ENCODE results near the gene OVCH1.
"Not testable (repeated sequence)": the region's sequence is repeated elsewhere in the genome, so short reads cannot be mapped to it uniquely, and the experiment has no call there.

The OVCH1 gene

DNA sequence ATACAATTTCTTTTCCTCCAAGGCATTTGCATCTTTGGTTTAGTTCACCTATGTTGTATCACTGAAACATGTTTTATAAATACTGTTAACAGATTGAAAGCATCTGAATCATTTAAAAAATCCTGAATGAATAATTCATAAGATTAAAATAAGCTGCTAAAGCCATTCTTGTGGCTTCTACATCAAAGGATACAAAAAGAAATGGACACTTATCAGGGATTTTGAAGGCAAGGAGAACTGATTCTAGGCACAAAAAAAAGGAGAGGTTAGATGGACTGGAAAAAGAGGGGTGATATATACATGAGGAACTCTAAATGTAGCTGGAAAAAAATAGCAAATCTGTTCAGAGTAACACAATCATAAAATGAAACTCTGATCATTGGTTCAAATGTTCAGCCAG, 5.8 kb upstream of the OVCH1 start:
- no peak for DNase-seq

DNA sequence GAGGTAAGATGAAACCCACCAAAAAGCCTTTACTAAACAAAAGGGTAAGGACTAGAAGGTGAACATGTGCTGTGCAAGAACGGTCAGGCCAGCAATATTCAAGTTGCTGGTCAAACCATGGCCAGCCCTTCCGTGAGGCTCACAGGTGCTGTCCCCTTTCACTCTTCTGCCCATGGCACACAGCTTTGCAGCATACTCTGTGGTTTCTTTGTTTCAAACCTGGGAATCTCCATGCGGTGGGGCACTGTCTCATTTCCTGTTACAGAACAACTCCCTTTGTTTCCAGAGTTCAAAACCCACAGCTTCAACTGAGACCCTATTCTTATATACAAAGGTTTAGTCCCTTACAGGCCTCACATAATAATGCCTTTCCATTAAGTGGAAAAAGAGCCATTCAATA, 1.7 kb upstream of the OVCH1 start:
- no peak for DNase-seq

GRCh38 chr12:29492891-29493290, 4.6 kb downstream of the OVCH1 start:
- DNase-seq = no peak

DNA sequence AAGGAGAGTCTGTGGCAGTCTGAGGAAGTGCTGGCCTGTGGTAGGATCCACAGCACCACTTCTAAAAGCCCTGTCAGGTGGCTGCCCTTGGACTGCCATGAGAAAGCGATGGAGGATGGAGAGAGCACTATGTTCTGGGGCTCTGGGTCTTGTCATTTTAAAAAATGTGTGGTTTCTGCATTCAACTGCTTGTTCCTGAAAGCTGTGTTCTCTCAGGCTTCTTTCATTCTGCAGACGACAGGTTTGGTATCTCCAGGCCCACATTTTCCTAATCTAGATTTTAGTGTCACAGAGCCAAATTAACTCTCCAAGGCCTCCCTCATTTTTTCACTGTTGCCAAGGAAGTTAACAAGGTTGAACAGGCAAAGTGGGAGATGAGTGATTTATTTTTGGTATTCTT, 10.5 kb downstream of the OVCH1 start:
- DNase-seq = no peak

DNA sequence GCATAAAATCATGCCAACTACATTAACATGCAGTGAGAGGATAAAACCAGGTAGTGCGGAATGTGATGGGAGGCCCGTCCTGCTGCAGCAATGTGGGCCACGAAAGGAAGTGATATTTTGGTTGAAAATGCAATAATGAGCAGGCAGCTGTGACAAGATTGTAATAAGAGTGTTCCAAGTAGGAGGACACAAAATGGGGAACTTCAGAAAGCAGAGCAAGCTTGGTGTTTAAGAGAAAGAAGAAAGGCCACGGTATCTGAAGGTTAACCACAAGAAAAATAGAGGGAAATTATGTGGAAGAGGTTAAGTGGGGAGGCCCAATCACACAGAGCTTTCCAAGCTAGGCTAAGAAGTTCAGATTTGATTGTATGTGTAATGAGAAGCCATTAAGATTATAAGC, 34.3 kb downstream of the OVCH1 start:
- DNase-seq = no peak

DNA sequence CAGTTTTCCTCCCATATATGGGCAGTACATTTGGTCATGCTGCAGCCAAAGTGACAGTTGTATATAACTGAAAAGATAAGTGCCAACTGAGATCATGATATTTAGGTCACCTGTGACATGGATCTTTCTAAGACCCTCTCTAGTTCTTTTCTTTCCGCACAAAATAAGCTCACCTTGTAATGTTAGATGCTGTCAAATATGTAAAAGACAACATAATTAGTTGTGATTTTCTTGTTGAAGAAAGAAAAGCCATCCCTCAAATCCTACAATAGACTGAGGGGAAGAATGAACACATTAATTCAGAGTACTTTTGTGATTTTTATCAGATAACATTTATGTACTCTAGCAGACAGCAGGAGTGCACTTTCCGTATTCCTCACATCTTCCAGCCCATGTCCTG, 37.4 kb downstream of the OVCH1 start:
- no peak for DNase-seq

- DNase-seq = no peak
Observed at GRCh38 chr12:29455087-29455486, 42.4 kb downstream of the OVCH1 start.

GRCh38 chr12:29451888-29452287, 45.6 kb downstream of the OVCH1 start:
- no peak for DNase-seq

DNA sequence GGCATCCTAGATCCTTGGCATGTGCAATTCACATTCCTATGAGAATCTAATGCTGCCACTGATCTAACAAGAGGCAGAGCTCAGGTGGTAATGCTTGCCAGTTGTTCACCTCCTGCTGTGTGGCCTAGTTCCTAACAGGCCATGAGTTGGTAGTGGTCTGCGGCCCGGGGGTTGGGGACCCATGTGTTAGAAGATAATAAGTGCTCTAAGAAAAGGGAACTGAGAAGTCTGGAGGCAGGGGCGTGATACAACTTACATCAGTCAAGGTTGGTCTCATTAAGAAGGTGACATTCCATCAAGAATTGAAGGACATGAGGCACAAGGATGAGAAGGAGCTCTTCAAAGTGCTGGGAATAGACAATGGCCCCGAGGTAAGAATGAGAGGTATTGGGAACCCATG, 49.3 kb downstream of the OVCH1 start:
- no peak for DNase-seq

GRCh38 chr12:29447285-29447975, 50.1 kb downstream of the OVCH1 start:
- no peak for DNase-seq

- DNase-seq = no peak
Observed at GRCh38 chr12:29439506-29439905, 58.0 kb downstream of the OVCH1 start.

- DNase-seq = no peak
Observed at GRCh38 chr12:29438752-29439408, 58.6 kb downstream of the OVCH1 start.

DNA sequence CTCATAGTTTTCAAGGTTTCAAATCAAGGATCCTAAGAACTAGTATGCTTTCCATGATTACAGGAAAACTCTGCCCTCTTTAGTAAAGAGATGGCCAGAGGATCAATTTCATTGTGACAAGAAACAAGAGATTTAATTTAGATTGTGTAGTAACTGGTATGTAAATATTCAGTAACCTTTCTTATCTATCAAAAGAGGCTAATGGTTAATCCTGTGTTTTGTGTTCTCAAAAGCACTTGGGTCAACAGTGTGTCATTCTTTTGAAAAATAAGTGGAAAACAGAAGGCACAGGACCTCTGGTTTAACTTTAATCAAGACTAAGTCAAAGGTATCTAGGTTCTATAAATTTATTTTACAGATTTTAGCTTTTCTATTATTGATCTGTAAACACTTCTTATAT, 59.9 kb downstream of the OVCH1 start:
- no peak for DNase-seq

- not testable (repeated sequence) for DNase-seq
Observed at GRCh38 chr12:29436815-29437214, 60.7 kb downstream of the OVCH1 start.

DNA sequence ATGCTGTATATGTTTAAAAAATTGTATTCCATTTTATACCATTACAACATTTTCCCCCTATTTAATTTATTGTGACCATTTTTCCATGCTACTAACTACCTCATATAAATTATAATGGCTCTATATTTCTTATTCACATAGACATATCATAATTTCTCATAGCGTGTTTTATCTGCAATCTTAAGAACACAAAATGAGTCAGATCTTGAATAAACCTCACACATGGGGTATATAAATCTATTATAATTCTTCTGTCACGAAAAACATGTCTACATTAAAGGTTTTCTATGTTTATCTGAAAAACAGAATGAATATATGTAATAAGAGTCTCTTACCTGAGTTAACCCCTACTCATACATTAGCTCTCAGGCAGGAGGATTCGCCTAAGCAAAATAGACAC, 66.0 kb downstream of the OVCH1 start:
- DNase-seq = no peak

DNA sequence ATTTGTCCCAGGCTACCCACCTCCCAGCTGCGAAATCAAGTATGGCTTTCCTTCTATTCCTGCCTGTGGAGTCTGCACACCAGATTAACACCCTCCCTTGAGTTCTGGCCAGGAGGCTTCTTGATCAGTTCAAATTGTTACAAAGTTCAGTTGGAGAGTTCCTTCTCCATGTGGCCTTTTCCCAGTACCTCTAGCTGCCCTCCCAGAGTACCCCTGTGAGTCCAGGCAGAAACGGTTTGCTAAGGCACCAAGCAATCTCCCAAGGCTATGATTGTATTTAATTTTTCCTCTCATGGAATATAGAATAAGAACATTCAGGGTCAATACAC, 66.8 kb downstream of the OVCH1 start:
- DNase-seq = no peak

DNA sequence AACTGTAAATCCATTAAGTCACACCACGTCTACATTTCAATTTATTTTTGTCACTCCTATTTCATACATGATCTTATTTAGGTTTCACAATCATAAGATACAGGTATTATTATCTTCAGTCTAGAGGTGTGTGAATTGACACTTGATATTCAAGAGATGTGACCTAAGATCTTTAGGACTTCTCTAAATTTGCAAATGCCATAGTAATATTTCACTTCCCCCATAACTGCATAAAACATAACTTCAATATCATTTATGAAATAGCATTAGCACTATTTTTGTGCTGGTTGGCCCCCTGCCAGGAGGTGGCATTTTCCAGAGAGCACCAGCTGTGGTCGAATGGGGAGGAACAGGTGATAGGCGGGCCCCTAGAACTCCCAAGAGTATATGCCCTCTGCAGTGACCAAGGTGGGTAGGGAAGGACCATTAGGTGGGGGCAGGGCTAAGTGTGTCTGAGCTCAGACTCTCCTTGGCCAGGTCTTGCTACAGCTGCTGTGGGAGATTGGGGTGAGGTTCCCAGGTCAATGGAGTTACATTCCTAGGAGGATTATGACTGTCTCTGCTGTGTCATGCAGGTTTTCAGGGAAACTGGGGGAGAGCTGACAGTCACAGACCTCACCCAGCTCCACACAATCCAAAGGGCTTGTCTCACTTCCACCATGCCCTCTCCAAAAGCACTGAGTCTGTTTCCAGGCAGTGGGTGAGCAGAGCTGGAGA, 67.3 kb downstream of the OVCH1 start:
- DNase-seq = no peak

DNA sequence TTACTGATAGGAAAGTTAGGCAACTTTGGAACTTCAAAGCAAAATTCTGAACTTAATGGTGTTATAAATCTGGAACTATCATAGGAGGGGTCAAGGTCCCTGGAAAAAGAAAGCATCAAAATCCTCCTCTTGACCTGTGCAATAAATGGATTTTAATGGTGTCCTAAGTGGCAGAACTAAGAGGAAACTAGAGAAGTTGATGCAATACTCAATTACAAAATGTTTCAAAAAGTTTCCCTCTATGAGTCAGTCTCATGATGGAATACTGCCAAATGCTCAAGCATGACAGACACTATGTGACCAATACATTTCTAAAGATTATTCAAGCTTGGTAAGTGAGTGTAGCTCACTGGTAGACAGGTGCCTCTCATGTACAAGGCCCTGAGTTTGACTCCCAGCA, 68.9 kb downstream of the OVCH1 start:
- DNase-seq = no peak

- no peak for DNase-seq
Observed at GRCh38 chr12:29427964-29428363, 69.5 kb downstream of the OVCH1 start.

DNA sequence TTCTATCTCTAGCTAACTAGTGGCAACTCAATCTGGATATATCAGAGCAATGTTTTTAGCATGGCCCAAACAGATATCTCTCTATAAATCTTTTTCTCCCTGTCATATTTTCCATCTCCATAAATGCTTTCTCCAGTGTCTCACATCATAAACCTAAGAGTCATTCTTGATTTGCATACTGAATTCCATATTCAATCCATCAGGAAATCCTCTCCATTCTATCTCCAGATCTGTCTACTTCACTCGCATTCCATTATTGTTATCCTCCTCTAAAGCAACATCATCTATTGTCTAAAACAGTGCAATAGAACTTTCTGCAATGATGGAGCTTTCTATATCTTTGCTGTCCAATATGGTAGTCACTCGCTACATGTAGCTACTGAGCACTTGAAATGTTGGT, 71.0 kb downstream of the OVCH1 start:
- DNase-seq = no peak

- no peak for DNase-seq
Observed at GRCh38 chr12:29425722-29426121, 71.8 kb downstream of the OVCH1 start.

DNA sequence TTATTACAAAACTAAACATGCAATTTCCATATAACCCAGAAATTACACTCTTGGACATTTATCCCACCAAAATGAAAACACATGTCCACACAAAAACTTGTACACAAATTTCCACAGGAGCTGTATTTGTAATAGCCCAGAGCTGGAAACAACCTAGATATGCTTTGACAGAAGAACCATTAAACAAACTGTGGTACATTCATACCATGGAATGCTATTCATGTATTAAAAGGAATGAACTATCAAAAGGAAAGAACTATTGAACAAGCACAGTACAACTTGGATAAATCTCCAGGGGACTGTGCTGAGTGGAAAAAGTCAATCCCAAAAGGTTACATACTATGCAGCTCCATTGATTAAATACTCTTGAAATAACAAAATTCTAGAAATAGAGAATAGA, 80.7 kb downstream of the OVCH1 start:
- DNase-seq = no peak

DNA sequence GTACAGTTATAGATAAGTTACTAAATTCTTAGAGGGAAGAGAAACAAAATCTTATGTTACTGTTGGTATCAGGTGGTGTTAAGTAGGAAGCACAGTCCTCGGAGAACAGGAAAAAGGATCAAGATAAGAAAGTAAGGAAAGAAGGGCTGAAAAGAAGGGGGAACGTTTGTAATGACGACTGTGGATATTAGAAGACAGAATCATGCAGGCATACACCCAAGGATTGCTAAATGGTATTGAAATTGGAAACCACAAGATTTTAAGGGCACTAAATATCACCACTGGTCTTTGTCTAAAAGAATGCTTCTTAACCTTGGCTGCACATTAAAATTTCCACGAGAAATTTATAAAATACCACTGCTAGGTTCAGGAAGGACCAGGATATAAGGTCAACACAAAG, 82.4 kb downstream of the OVCH1 start:
- DNase-seq = no peak

- no peak for DNase-seq
Observed at GRCh38 chr12:29414368-29414767, 83.1 kb downstream of the OVCH1 start.

Data from right kidney (tissue), 1 donor.